OCI-LY7 (cell line): ENCODE measurements around the gene DHCR24. TPM values are rescaled to one million over a fixed set of nuclear protein-coding genes. Genes with fewer than 3 reads are reported as not detected.

ENCODE experiments used
- BruUV-seq: library from RNA; stranded (reverse); fragments of 400-500 nt; replicated peaks from 2 replicates; lab custom pipeline; 2021; lab: Mats Ljungman, UMichigan
- CTCF ChIA-PET: fragments of 300-600 bp; sonication (Branson Sonifier 250); formaldehyde crosslinking; loops from one replicate; lab custom pipeline; 2022; ENCODE audit warnings: antibody characterized with exemption; ENCODE audit not compliant: unreplicated experiment; lab: Charles Lee
- POLR2A ChIA-PET: fragments of 300-600 bp; sonication (Branson Sonifier 250); formaldehyde crosslinking; loops from one replicate; lab custom pipeline; 2022; ENCODE audit warnings: antibody characterized with exemption; lab: Charles Lee
- DNase-seq: peaks from one replicate; pipeline ENCODE4 v3.0.0-alpha.2; 2015; ENCODE audit warnings: low spot score
- H2AFZ ChIP-seq: fragments of 200-600 bp; sonication (generic), shearing (Covaris generic); 2 replicates; pipeline ENCODE4 v1.6.1; 2014; ENCODE audit warnings: mild to moderate bottlenecking, antibody characterized with exemption, low read length, moderate library complexity
- H3K27ac ChIP-seq: fragments of 200-600 bp; sonication (generic); 2 replicates; pipeline ENCODE4 v1.5.1; 2014; ENCODE audit warnings: mixed run types, low read depth, mild to moderate bottlenecking, moderate library complexity, low read length, inconsistent platforms; ENCODE audit not compliant: poor library complexity, severe bottlenecking
- H3K36me3 ChIP-seq: fragments of 200-600 bp; sonication (generic); 2 replicates; pipeline ENCODE4 v1.6.1; 2014; ENCODE audit warnings: mild to moderate bottlenecking, antibody characterized with exemption, low read length, moderate library complexity, mixed read lengths; ENCODE audit not compliant: insufficient read depth
- H3K4me1 ChIP-seq: fragments of 200-600 bp; sonication (generic); 2 replicates; pipeline ENCODE4 v1.5.1; 2014; ENCODE audit warnings: mild to moderate bottlenecking, low read length; ENCODE audit not compliant: insufficient read depth, poor library complexity, severe bottlenecking
- H3K4me2 ChIP-seq: fragments of 200-600 bp; sonication (generic); 2 replicates; pipeline ENCODE4 v1.6.1; 2014; ENCODE audit warnings: mild to moderate bottlenecking, low read length
- H3K4me3 ChIP-seq: fragments of 200-600 bp; sonication (generic); 2 replicates; pipeline ENCODE4 v1.5.1; 2014; ENCODE audit warnings: mild to moderate bottlenecking, low read depth, low read length; ENCODE audit not compliant: poor library complexity, severe bottlenecking
- H3K79me2 ChIP-seq: fragments of 200-600 bp; sonication (generic); 2 replicates; pipeline ENCODE4 v1.6.1; 2016; ENCODE audit warnings: low read depth, mild to moderate bottlenecking, low read length, moderate library complexity, mixed read lengths; ENCODE audit not compliant: insufficient read depth
- H3K9me2 ChIP-seq: fragments of 200-600 bp; sonication (generic); 2 replicates; pipeline ENCODE4 v1.6.1; 2016; ENCODE audit warnings: mild to moderate bottlenecking, low read length, mixed read lengths; ENCODE audit not compliant: insufficient read depth
- H3K9me3 ChIP-seq: fragments of 200-600 bp; sonication (generic); 2 replicates; pipeline ENCODE4 v1.6.1; 2014; ENCODE audit warnings: mild to moderate bottlenecking, mixed run types, low read length, mixed read lengths
- H4K20me1 ChIP-seq: fragments of 200-600 bp; sonication (generic); 2 replicates; pipeline ENCODE4 v1.6.1; 2014; ENCODE audit warnings: mild to moderate bottlenecking, antibody characterized with exemption, low read length, moderate library complexity, mixed read lengths; ENCODE audit not compliant: insufficient read depth
- EZH2phosphoT487 ChIP-seq: fragments of 200-600 bp; sonication (generic); IDR thresholded peaks from 2 replicates; pipeline ENCODE4 v1.6.1; 2018; ENCODE audit warnings: low read depth, borderline replicate concordance, mild to moderate bottlenecking, mixed run types, antibody characterized with exemption, low read length, moderate library complexity, mixed read lengths
- intact Hi-C: fragments of 100-400 bp; cut with micrococcal nuclease; formaldehyde crosslinking; loops from one replicate; pipeline ENCODE4 v1.10.0; 2022; ENCODE audit not compliant: unreplicated experiment
- total RNA-seq, 2 experiments: library from RNA; depleted of rRNA in 1 of 2; stranded (reverse); fragments of >200 nt in 1 of 2; shearing (Covaris generic) in 1 of 2; gene quantifications; 2 replicates each; pipeline ENCODE4 v1.2.3, GENCODE V29; 2014 to 2022
- TF ChIP-seq, protein P1 (sequence below): fragments of 200-600 bp; sonication (generic); conservative IDR thresholded peaks from 2 replicates; pipeline ENCODE4 v1.5.1; 2014; ENCODE audit warnings: mild to moderate bottlenecking, antibody characterized with exemption, low read length, moderate library complexity, mixed read lengths

Gene DHCR24
- total RNA-seq, 2 experiments from 2014 or later = 45.7 to 93.6 TPM

DNA sequence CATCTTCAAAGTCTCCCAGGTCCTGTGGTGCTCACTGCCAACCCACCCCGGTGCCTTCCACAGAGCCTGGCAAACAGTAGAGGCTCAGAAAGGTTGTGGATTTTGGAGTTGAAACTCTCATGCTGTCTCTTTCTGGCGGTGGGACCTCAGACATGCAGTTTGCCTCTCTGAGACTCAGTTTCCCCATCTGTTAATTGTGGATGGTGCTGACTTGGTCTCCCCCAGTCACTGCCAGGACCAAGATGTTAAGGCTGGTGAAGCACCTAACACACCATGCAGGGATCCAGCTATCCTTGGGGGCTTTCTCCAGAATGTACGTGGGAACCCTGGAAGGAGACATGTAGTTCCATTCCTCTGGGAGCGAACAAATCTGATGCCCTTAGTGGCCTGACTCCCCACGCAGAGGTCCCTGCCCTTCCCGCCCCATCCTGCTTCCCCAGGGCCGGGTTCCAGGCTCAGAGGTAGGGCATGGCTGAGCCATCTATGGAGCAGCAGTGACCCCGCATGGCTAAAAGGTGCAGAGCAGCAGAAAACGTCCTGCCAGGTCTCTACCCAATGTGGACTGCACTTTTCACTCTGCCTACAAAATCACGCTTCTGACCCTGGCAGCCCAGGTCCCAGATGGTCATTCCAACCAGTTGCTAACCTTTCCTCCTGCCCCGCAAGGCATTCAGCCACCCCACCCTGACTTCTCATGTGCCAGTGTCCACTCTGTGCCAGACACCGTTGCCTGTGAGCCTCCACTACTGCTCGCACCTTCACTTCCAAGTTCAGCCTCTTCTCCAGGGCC, 76.6 kb downstream of the DHCR24 start:
- BruUV-seq = no TSS peak
- H3K27ac ChIP-seq = no peak overlapping the region
- H3K9me3 ChIP-seq = no peaks in the 10 kb centered on the region
- no peaks in the 10 kb centered on the region for H3K9me2 ChIP-seq
- TF ChIP-seq EZH2phosphoT487 = no peak
- TF ChIP-seq, protein P1, sequence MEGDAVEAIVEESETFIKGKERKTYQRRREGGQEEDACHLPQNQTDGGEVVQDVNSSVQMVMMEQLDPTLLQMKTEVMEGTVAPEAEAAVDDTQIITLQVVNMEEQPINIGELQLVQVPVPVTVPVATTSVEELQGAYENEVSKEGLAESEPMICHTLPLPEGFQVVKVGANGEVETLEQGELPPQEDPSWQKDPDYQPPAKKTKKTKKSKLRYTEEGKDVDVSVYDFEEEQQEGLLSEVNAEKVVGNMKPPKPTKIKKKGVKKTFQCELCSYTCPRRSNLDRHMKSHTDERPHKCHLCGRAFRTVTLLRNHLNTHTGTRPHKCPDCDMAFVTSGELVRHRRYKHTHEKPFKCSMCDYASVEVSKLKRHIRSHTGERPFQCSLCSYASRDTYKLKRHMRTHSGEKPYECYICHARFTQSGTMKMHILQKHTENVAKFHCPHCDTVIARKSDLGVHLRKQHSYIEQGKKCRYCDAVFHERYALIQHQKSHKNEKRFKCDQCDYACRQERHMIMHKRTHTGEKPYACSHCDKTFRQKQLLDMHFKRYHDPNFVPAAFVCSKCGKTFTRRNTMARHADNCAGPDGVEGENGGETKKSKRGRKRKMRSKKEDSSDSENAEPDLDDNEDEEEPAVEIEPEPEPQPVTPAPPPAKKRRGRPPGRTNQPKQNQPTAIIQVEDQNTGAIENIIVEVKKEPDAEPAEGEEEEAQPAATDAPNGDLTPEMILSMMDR = peak; percentile 85
- POLR2A ChIA-PET = no interaction called here
- DNase-seq = peak; percentile 60
- H4K20me1 ChIP-seq = no peaks in the 10 kb centered on the region
- no peak overlapping the region for H3K4me3 ChIP-seq
- CTCF ChIA-PET = no interaction called here
- no peak overlapping the region for H3K4me2 ChIP-seq
- no peaks in the 10 kb centered on the region for H3K79me2 ChIP-seq
- no peak overlapping the region for H2AFZ ChIP-seq
- H3K36me3 ChIP-seq = no peaks in the 10 kb centered on the region
- intact Hi-C loops = loop anchor here (1.0 to 5.0 kb wide), 2 partner anchors 138 to 313 kb away; no protein-coding TSS in a partner anchor
- no peaks in the 10 kb centered on the region for H3K4me1 ChIP-seq

DNA sequence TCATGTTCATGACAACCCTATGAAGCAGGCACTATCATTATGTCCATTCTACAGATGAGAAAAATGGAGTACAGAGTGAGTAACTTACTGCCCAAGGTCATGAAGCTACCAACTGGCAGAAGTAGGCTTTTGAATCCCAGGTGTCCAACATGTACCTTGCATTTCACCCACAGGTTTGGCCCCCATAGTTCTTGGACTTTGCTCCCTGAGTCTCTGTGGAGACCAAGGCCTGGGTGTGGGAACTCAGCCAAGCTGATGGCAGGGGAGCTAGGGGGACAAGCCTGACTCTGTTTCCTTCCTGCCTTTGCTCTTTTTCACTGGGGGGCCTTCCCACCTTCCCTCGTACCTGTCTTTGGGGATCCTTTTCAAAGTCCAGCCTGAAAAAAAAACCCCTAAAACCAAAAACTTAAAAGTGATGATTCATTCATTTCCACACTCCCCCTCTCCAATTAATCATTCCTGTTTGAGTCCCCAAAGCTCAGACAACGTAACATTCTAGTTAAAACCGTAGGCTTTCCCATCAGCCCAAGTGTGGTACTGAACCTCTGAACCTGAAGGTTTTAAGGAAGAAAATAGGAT, 77.4 kb downstream of the DHCR24 start:
- CTCF ChIA-PET = interaction anchor here (0.5 kb wide), 1 partner anchor 863 kb away, joined by 4 read pairs; the partner anchor contains the start of gene LRRC42
- Histone ChIP-seq H3K36me3 (no peaks in the 10 kb centered on the region), H3K9me2 (no peaks in the 10 kb centered on the region), H3K4me2 (no peak overlapping the region), H3K9me3 (no peaks in the 10 kb centered on the region), H2AFZ (no peak overlapping the region), H3K79me2 (no peaks in the 10 kb centered on the region), H4K20me1 (no peaks in the 10 kb centered on the region), H3K4me3 (no peak overlapping the region), H3K4me1 (no peaks in the 10 kb centered on the region), H3K27ac (no peak overlapping the region)
- TF ChIP-seq, protein P1 = no peak
- TF ChIP-seq EZH2phosphoT487 = no peak
- intact Hi-C loops = loop anchor here (1.0 to 5.0 kb wide), 2 partner anchors 137 to 312 kb away; no protein-coding TSS in a partner anchor
- DNase-seq = no peak
- BruUV-seq = no TSS peak
- POLR2A ChIA-PET = no interaction called here
